Activated CD8-positive, alpha-beta memory T cell treated with anti-CD3 and anti-CD28 coated beads, Interleukin-2, amount 10 ng/mL, durations not matched to agents 7 days and 5 days (primary cell): ENCODE results near the gene PSD2. TPM values are rescaled to one million over a fixed set of nuclear protein-coding genes. Genes with fewer than 3 reads are reported as not detected.

Experiments used
- ATAC-seq: fragments of 150-1000 bp; cut with Tn5 transposase; one replicate; pipeline ENCODE4 v1.10.0; 2021; ENCODE audit warnings: moderate library complexity
- CTCF ChIA-PET: fragments of 350-600 bp; sonication (Branson Sonifier 250); formaldehyde crosslinking; loops from one replicate; lab custom pipeline; 2021; ENCODE audit warnings: antibody characterized with exemption; lab: Charles Lee
- DNase-seq: peaks from one replicate; pipeline ENCODE4 v3.0.0-alpha.2; 2020
- H3K27ac Mint-ChIP-seq: one replicate; pipeline ENCODE4 v1.8.0; 2021; ENCODE audit warnings: mild to moderate bottlenecking, mixed read lengths
- H3K27me3 Mint-ChIP-seq: one replicate; pipeline ENCODE4 v1.8.0; 2021; ENCODE audit warnings: mixed read lengths
- H3K36me3 Mint-ChIP-seq: one replicate; pipeline ENCODE4 v1.8.0; 2021; ENCODE audit warnings: mild to moderate bottlenecking, mixed read lengths
- H3K4me1 Mint-ChIP-seq: one replicate; pipeline ENCODE4 v1.8.0; 2021; ENCODE audit warnings: mixed read lengths
- H3K4me3 Mint-ChIP-seq: one replicate; pipeline ENCODE4 v1.8.0; 2021; ENCODE audit warnings: mild to moderate bottlenecking, moderate library complexity, mixed read lengths
- H3K9me3 Mint-ChIP-seq: one replicate; pipeline ENCODE4 v1.8.0; 2022; ENCODE audit warnings: low read depth, mixed read lengths
- total RNA-seq, 2 experiments: library from RNA; stranded (reverse); gene quantifications; one replicate each; pipeline ENCODE4 v1.2.3, GENCODE V29; 2021

PSD2 gene
- total RNA-seq, 2 experiments from 2014 or later: not detected

- ATAC-seq (no peak), DNase-seq (no peak)
- peaks cover 16% of the 10 kb centered on the region for H3K27me3 Mint-ChIP-seq
- CTCF ChIA-PET: interaction anchor here (0.8 to 6.7 kb wide), 4 partner anchors 8 to 135 kb away, joined by 3 to 185 read pairs (median 51); no protein-coding TSS in a partner anchor
- peaks cover 3% of the 10 kb centered on the region for H3K4me1 Mint-ChIP-seq
- H3K27ac Mint-ChIP-seq: no peak overlapping the region
- no peaks in the 10 kb centered on the region for H3K9me3 Mint-ChIP-seq
- H3K4me3 Mint-ChIP-seq: no peak overlapping the region
- H3K36me3 Mint-ChIP-seq: no peaks in the 10 kb centered on the region
Measured at GRCh38 chr5:139768807-139769465, 26.7 kb upstream of the PSD2 start.

- Mint-ChIP-seq H3K9me3 (no peaks in the 10 kb centered on the region), H3K27me3 (peaks cover 16% of the 10 kb centered on the region), H3K36me3 (no peaks in the 10 kb centered on the region), H3K4me3 (no peak overlapping the region), H3K27ac (no peak overlapping the region), H3K4me1 (peaks cover 3% of the 10 kb centered on the region)
- no peak for ATAC-seq
- DNase-seq: no peak
- CTCF ChIA-PET: interaction anchor here (0.8 to 6.7 kb wide), 3 partner anchors 18 to 135 kb away, joined by 3 to 185 read pairs (median 16); no protein-coding TSS in a partner anchor
Measured at GRCh38 chr5:139769477-139769876, 26.1 kb upstream of the PSD2 start.

GRCh38 chr5:139770722-139771121, 24.9 kb upstream of the PSD2 start:
- DNase-seq (no peak), ATAC-seq (no peak)
- Mint-ChIP-seq H3K27me3 (peaks cover 7% of the 10 kb centered on the region), H3K36me3 (no peaks in the 10 kb centered on the region), H3K27ac (no peak overlapping the region), H3K4me3 (no peak overlapping the region), H3K4me1 (peaks cover 6% of the 10 kb centered on the region), H3K9me3 (no peaks in the 10 kb centered on the region)
- CTCF ChIA-PET: interaction anchor here (1.0 to 3.6 kb wide), 4 partner anchors 9 to 198 kb away, joined by 3 to 16 read pairs (median 4); no protein-coding TSS in a partner anchor

- Mint-ChIP-seq H3K27me3 (peaks cover 9% of the 10 kb centered on the region), H3K9me3 (no peaks in the 10 kb centered on the region), H3K4me1 (peaks cover 5% of the 10 kb centered on the region), H3K36me3 (no peaks in the 10 kb centered on the region), H3K27ac (no peak overlapping the region), H3K4me3 (no peak overlapping the region)
- DNase-seq: no peak
- ATAC-seq: no peak
- CTCF ChIA-PET: interaction anchor here (0.8 to 7.7 kb wide), 5 partner anchors 8 to 197 kb away, joined by 3 to 88 read pairs (median 3); no protein-coding TSS in a partner anchor
Measured at GRCh38 chr5:139772089-139772791, 23.4 kb upstream of the PSD2 start.

GRCh38 chr5:139772927-139773690, 22.5 kb upstream of the PSD2 start:
- CTCF ChIA-PET: interaction anchor here (0.8 to 7.7 kb wide), 4 partner anchors 6 to 196 kb away, joined by 3 to 88 read pairs (median 44); no protein-coding TSS in a partner anchor
- Mint-ChIP-seq H3K4me1 (peaks cover 5% of the 10 kb centered on the region), H3K27ac (no peak overlapping the region), H3K27me3 (peaks cover 10% of the 10 kb centered on the region), H3K9me3 (no peaks in the 10 kb centered on the region), H3K36me3 (no peaks in the 10 kb centered on the region), H3K4me3 (no peak overlapping the region)
- ATAC-seq (no peak), DNase-seq (no peak)

- H3K27ac Mint-ChIP-seq: no peak overlapping the region
- no peak overlapping the region for H3K4me3 Mint-ChIP-seq
- peaks cover 5% of the 10 kb centered on the region for H3K4me1 Mint-ChIP-seq
- DNase-seq (peak; percentile 85), ATAC-seq (peak; percentile 95)
- H3K27me3 Mint-ChIP-seq: peaks cover 13% of the 10 kb centered on the region
- no peaks in the 10 kb centered on the region for H3K36me3 Mint-ChIP-seq
- CTCF ChIA-PET: interaction anchor here (0.6 to 8.0 kb wide), 42 partner anchors 8 to 399 kb away, joined by 3 to 88 read pairs (median 4); no protein-coding TSS in a partner anchor
- no peaks in the 10 kb centered on the region for H3K9me3 Mint-ChIP-seq
Measured at GRCh38 chr5:139774980-139775661, 20.5 kb upstream of the PSD2 start.

- H3K9me3 Mint-ChIP-seq: no peaks in the 10 kb centered on the region
- H3K36me3 Mint-ChIP-seq: no peaks in the 10 kb centered on the region
- CTCF ChIA-PET: interaction anchor here (0.7 to 8.0 kb wide), 30 partner anchors 9 to 399 kb away, joined by 3 to 88 read pairs (median 4); no protein-coding TSS in a partner anchor
- ATAC-seq: no peak
- H3K27ac Mint-ChIP-seq: no peak overlapping the region
- no peak overlapping the region for H3K4me3 Mint-ChIP-seq
- peaks cover 5% of the 10 kb centered on the region for H3K4me1 Mint-ChIP-seq
- DNase-seq: no peak
- peaks cover 13% of the 10 kb centered on the region for H3K27me3 Mint-ChIP-seq
Measured at GRCh38 chr5:139775872-139776271, 19.7 kb upstream of the PSD2 start.

- ATAC-seq: no peak
- Mint-ChIP-seq H3K9me3 (no peaks in the 10 kb centered on the region), H3K27me3 (peaks cover 13% of the 10 kb centered on the region), H3K36me3 (no peaks in the 10 kb centered on the region), H3K4me3 (no peak overlapping the region), H3K27ac (no peak overlapping the region), H3K4me1 (peaks cover 5% of the 10 kb centered on the region)
- DNase-seq: no peak
- CTCF ChIA-PET: interaction anchor here (0.6 to 8.0 kb wide), 12 partner anchors 10 to 766 kb away, joined by 3 to 88 read pairs (median 6); no protein-coding TSS in a partner anchor
Measured at GRCh38 chr5:139776861-139777260, 18.7 kb upstream of the PSD2 start.

- no peaks in the 10 kb centered on the region for H3K9me3 Mint-ChIP-seq
- no peak overlapping the region for H3K4me3 Mint-ChIP-seq
- peaks cover 17% of the 10 kb centered on the region for H3K27me3 Mint-ChIP-seq
- H3K36me3 Mint-ChIP-seq: no peaks in the 10 kb centered on the region
- no peak for ATAC-seq
- H3K4me1 Mint-ChIP-seq: peaks cover 4% of the 10 kb centered on the region
- CTCF ChIA-PET: interaction anchor here (0.9 to 1.8 kb wide), 7 partner anchors 11 to 186 kb away, joined by 3 to 9 read pairs (median 3); partner anchors contain the start of gene PSD2
- no peak for DNase-seq
- no peak overlapping the region for H3K27ac Mint-ChIP-seq
Measured at GRCh38 chr5:139783436-139783965, 12.1 kb upstream of the PSD2 start.

GRCh38 chr5:139784488-139784887, 11.1 kb upstream of the PSD2 start:
- H3K9me3 Mint-ChIP-seq: no peaks in the 10 kb centered on the region
- H3K27ac Mint-ChIP-seq: no peak overlapping the region
- peaks cover 4% of the 10 kb centered on the region for H3K4me1 Mint-ChIP-seq
- H3K4me3 Mint-ChIP-seq: no peak overlapping the region
- H3K36me3 Mint-ChIP-seq: no peaks in the 10 kb centered on the region
- no peak for ATAC-seq
- peaks cover 18% of the 10 kb centered on the region for H3K27me3 Mint-ChIP-seq
- CTCF ChIA-PET: no interaction called here
- no peak for DNase-seq

GRCh38 chr5:139787257-139787567, 8.4 kb upstream of the PSD2 start:
- H3K27ac Mint-ChIP-seq: no peak overlapping the region
- H3K4me3 Mint-ChIP-seq: peak overlapping the region; percentile 71
- peaks cover 28% of the 10 kb centered on the region for H3K27me3 Mint-ChIP-seq
- ATAC-seq: no peak
- CTCF ChIA-PET: interaction anchor here (0.6 to 7.1 kb wide), 61 partner anchors 9 to 646 kb away, joined by 3 to 195 read pairs (median 4); partner anchors contain the start of genes NRG2 and PSD2
- H3K9me3 Mint-ChIP-seq: no peaks in the 10 kb centered on the region
- H3K36me3 Mint-ChIP-seq: no peaks in the 10 kb centered on the region
- DNase-seq: no peak
- H3K4me1 Mint-ChIP-seq: peaks cover 4% of the 10 kb centered on the region

- Mint-ChIP-seq H3K27me3 (peaks cover 29% of the 10 kb centered on the region), H3K4me3 (peak overlapping the region; percentile 71), H3K36me3 (no peaks in the 10 kb centered on the region), H3K27ac (no peak overlapping the region), H3K9me3 (no peaks in the 10 kb centered on the region), H3K4me1 (peaks cover 4% of the 10 kb centered on the region)
- CTCF ChIA-PET: interaction anchor here (0.6 to 7.1 kb wide), 64 partner anchors 9 to 647 kb away, joined by 3 to 195 read pairs (median 4); partner anchors contain the start of genes NRG2 and PSD2
- ATAC-seq: peak; percentile 89
- peak; percentile 86 for DNase-seq
Measured at GRCh38 chr5:139787568-139788293, 7.9 kb upstream of the PSD2 start.
